Chondrocyte (in vitro differentiated cells): ENCODE data around the gene OR10A6. TPM values are rescaled to one million over a fixed set of nuclear protein-coding genes. Genes with fewer than 3 reads are reported as not detected.
A peak's percentile ranks its signal among the peaks of the same experiment; 100 is the strongest.

Experiments used
- DNase-seq: peaks from one replicate; pipeline ENCODE4 v3.0.0; 2021; ENCODE audit warnings: mixed read lengths, low spot score
- H3K27ac Mint-ChIP-seq: one replicate; pipeline ENCODE4 v1.8.0; 2021; ENCODE audit warnings: mild to moderate bottlenecking, moderate library complexity, mixed read lengths; ENCODE audit not compliant: unreplicated experiment
- H3K27me3 Mint-ChIP-seq: 2 replicates; pipeline ENCODE4 v1.8.0; 2021; ENCODE audit warnings: low read depth, mixed read lengths
- H3K36me3 Mint-ChIP-seq: 2 replicates; pipeline ENCODE4 v1.8.0; 2021; ENCODE audit warnings: low read depth, mixed read lengths
- H3K4me1 Mint-ChIP-seq: 2 replicates; pipeline ENCODE4 v1.8.0; 2021; ENCODE audit warnings: low read depth, mild to moderate bottlenecking, mixed read lengths
- H3K4me3 Mint-ChIP-seq: one replicate; pipeline ENCODE4 v1.8.0; 2021; ENCODE audit warnings: mild to moderate bottlenecking, moderate library complexity, mixed read lengths; ENCODE audit not compliant: unreplicated experiment
- H3K9me3 Mint-ChIP-seq: 2 replicates; pipeline ENCODE4 v1.8.0; 2021; ENCODE audit warnings: low read depth, mixed read lengths
- CTCF ChIP-seq: fragments of 200-600 bp; sonication (generic); IDR thresholded peaks from 2 replicates; pipeline ENCODE4 v1.5.0; 2021; ENCODE audit warnings: antibody characterized with exemption, mild to moderate bottlenecking, moderate library complexity
- long read RNA-seq: library from polyadenylated mRNA; stranded (forward); transcript quantifications from one replicate; pipeline ENCODE4 v2.0.0, GENCODE V29; 2021
- total RNA-seq: library from RNA; stranded (reverse); gene quantifications from 3 replicates; pipeline ENCODE4 v1.2.1, GENCODE V29; 2021

The OR10A6 gene
- total RNA-seq = not detected in 3 replicates
- long read RNA-seq = 0 reads

- Mint-ChIP-seq H3K27me3 (peaks cover 15% of the 10 kb centered on the region), H3K9me3 (peaks cover 18% of the 10 kb centered on the region), H3K36me3 (peaks cover 4% of the 10 kb centered on the region), H3K4me3 (no peak within 1 kb of the TSS), H3K27ac (no peak within 1 kb of the TSS), H3K4me1 (no peaks in the 10 kb centered on the region)
- no peak for DNase-seq
- TF ChIP-seq CTCF = no peak
Observed at GRCh38 chr11:7931168-7931567, at the start of gene OR10A6. TSS of gene OR10A6 (minus strand) at chr11:7931268. CDS start at chr11:7928662, 2,606 bp downstream.

- H3K4me1 Mint-ChIP-seq = peaks cover 49% of the 10 kb centered on the region
- no peaks in the 10 kb centered on the region for H3K27me3 Mint-ChIP-seq
- DNase-seq = no peak
- peak overlapping the region; percentile 46 for H3K4me3 Mint-ChIP-seq
- H3K36me3 Mint-ChIP-seq = no peaks in the 10 kb centered on the region
- H3K9me3 Mint-ChIP-seq = no peaks in the 10 kb centered on the region
- no peak for TF ChIP-seq CTCF
- H3K27ac Mint-ChIP-seq = peak overlapping the region; percentile 86
Observed at GRCh38 chr11:7977232-7977917, 46.3 kb upstream of the OR10A6 start.

GRCh38 chr11:7974668-7975067 is 43.6 kb upstream of the OR10A6 start:
- peaks cover 63% of the 10 kb centered on the region for H3K4me1 Mint-ChIP-seq

DNA sequence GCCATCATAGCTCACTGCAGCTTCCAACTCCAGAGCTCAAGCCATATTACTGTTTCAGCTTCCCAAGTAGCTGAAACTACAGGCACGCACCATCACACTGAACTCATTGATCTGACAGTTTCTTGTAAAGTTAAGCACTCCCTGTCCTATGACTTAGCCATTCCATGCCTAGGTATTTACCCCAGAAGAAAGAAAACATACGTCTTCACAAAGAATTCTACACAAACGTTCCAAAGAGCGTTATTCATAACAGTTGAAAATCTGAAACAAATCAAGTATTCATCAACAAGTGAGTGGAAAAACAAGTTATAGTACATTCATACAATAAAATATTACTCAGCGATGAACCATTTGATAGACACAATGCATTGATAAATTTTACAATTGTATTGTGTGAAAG is 41.9 kb upstream of the OR10A6 start:
- no peaks in the 10 kb centered on the region for H3K9me3 Mint-ChIP-seq
- H3K27ac Mint-ChIP-seq = peak overlapping the region; percentile 70

More at GRCh38 chr11:7974668-7975067, 43.6 kb upstream of the OR10A6 start:
- DNase-seq = no peak
- H3K27ac Mint-ChIP-seq = peak overlapping the region; percentile 80
- H3K9me3 Mint-ChIP-seq = no peaks in the 10 kb centered on the region
- no peak for TF ChIP-seq CTCF
- no peak overlapping the region for H3K4me3 Mint-ChIP-seq
- no peaks in the 10 kb centered on the region for H3K36me3 Mint-ChIP-seq
- H3K27me3 Mint-ChIP-seq = no peaks in the 10 kb centered on the region

GRCh38 chr11:7971846-7972245 is 40.8 kb upstream of the OR10A6 start:
- Mint-ChIP-seq H3K27me3 (no peaks in the 10 kb centered on the region), H3K4me3 (no peak overlapping the region), H3K27ac (no peak overlapping the region), H3K4me1 (peaks cover 73% of the 10 kb centered on the region), H3K9me3 (no peaks in the 10 kb centered on the region), H3K36me3 (no peaks in the 10 kb centered on the region)
- no peak for DNase-seq
- no peak for TF ChIP-seq CTCF

More for the DNA sequence above, 41.9 kb upstream of the OR10A6 start:
- Mint-ChIP-seq H3K36me3 (no peaks in the 10 kb centered on the region), H3K4me3 (no peak overlapping the region), H3K27me3 (no peaks in the 10 kb centered on the region), H3K4me1 (peaks cover 73% of the 10 kb centered on the region)
- DNase-seq = no peak
- TF ChIP-seq CTCF = no peak
